Measurements from ENCODE around the gene UBA1.

Gene UBA1

GRCh38 chrX:47223476-47224250 lies 30.0 kb downstream of the UBA1 start:
- DNase-seq (ENCODE audit: low read depth): no peak
- no peak overlapping the region for H3K4me3 ChIP-seq (ENCODE audit: low read depth, low read length)

GRCh38 chrX:47224266-47224895 lies 30.8 kb downstream of the UBA1 start:
- no peak overlapping the region for H3K4me3 ChIP-seq (ENCODE audit: low read depth, low read length)
- TF ChIP-seq CTCF (IDR thresholded peaks at IDR 0.05; ENCODE audit: control insufficient read depth, extremely low read depth, insufficient read depth): no peak

More at GRCh38 chrX:47223476-47224250, 30.0 kb downstream of the UBA1 start:
- no peak for TF ChIP-seq CTCF (IDR thresholded peaks at IDR 0.05; ENCODE audit: control insufficient read depth, extremely low read depth, insufficient read depth)

GRCh38 chrX:47224896-47225290 lies 31.3 kb downstream of the UBA1 start:
- DNase-seq (ENCODE audit: low read depth): no peak
- H3K4me3 ChIP-seq (ENCODE audit: low read depth, low read length): no peak overlapping the region
- TF ChIP-seq CTCF (IDR thresholded peaks at IDR 0.05; ENCODE audit: control insufficient read depth, extremely low read depth, insufficient read depth): no peak

More at GRCh38 chrX:47224266-47224895, 30.8 kb downstream of the UBA1 start:
- no peak for DNase-seq (ENCODE audit: low read depth)

GRCh38 chrX:47226071-47226470 lies 32.4 kb downstream of the UBA1 start:
- DNase-seq (ENCODE audit: low read depth): no peak
- no peak for TF ChIP-seq CTCF (IDR thresholded peaks at IDR 0.05; ENCODE audit: control insufficient read depth, extremely low read depth, insufficient read depth)
- H3K4me3 ChIP-seq (ENCODE audit: low read depth, low read length): no peak overlapping the region

GRCh38 chrX:47226531-47227333 lies 33.1 kb downstream of the UBA1 start:
- TF ChIP-seq CTCF (IDR thresholded peaks at IDR 0.05; ENCODE audit: control insufficient read depth, extremely low read depth, insufficient read depth): no peak
- DNase-seq (ENCODE audit: low read depth): no peak

GRCh38 chrX:47227334-47227583 lies 33.6 kb downstream of the UBA1 start:
- no peak for TF ChIP-seq CTCF (IDR thresholded peaks at IDR 0.05; ENCODE audit: control insufficient read depth, extremely low read depth, insufficient read depth)
- H3K4me3 ChIP-seq (ENCODE audit: low read depth, low read length): no peak overlapping the region
- no peak for DNase-seq (ENCODE audit: low read depth)

More at GRCh38 chrX:47226531-47227333, 33.1 kb downstream of the UBA1 start:
- no peak overlapping the region for H3K4me3 ChIP-seq (ENCODE audit: low read depth, low read length)
